HEK293 (cell line): Measurements from ENCODE around the gene C1orf174.

Experiments
- CTCF ChIA-PET: fragments of 350-600 bp; formaldehyde crosslinking; extraction: SDS; loops from one replicate; lab custom pipeline; 2021; ENCODE audit warnings: antibody characterized with exemption; lab: Yijun Ruan, JAX
- POLR2A ChIA-PET: fragments of 300-600 bp; formaldehyde crosslinking; extraction: SDS; loops from one replicate; lab custom pipeline; 2020; ENCODE audit warnings: antibody characterized with exemption, inconsistent platforms; lab: Yijun Ruan, JAX
- H3K27ac ChIP-seq: fragments of 200-500 bp; sonication (Bioruptor generic); 2 replicates; pipeline ENCODE4 v1.5.1; 2014; ENCODE audit warnings: low read depth, low read length, control low read depth, inconsistent platforms; ENCODE audit errors: extremely low read depth
- H3K36me3 ChIP-seq, 2 experiments: fragments of 200-500 bp in 1 of 2; sonication (Bioruptor generic) in 1 of 2; 1 replicate in 1 of 2; 2 replicates in 1 of 2; pipeline ENCODE4 v1.5.1; 2014 to 2017; ENCODE audit warnings: inconsistent platforms in 2 of 2, low read length in 2 of 2; ENCODE audit not compliant: control insufficient read depth in 2 of 2, insufficient read depth in 1 of 2
- H3K4me1 ChIP-seq: fragments of 200-500 bp; sonication (Bioruptor generic); 2 replicates; pipeline ENCODE4 v1.5.1; 2014; ENCODE audit warnings: mild to moderate bottlenecking, low read length, inconsistent platforms; ENCODE audit not compliant: control insufficient read depth, insufficient read depth
- H3K4me3 ChIP-seq: 2 replicates; pipeline ENCODE4 v1.5.1; 2011; ENCODE audit warnings: low read depth, mild to moderate bottlenecking, control low read depth, low read length, moderate library complexity
- H3K9me3 ChIP-seq: fragments of 200-500 bp; sonication (Bioruptor generic); 2 replicates; pipeline ENCODE4 v1.5.1; 2014; ENCODE audit warnings: low read depth, low read length, inconsistent platforms; ENCODE audit not compliant: control insufficient read depth, insufficient read depth
- BCL6B ChIP-seq: fragments of 450-650 bp; formaldehyde crosslinking; IDR thresholded peaks from 2 replicates; pipeline ENCODE4 v1.5.1; 2017; ENCODE audit warnings: missing biosample characterization, missing genetic modification characterization
- FEZF1 ChIP-seq: fragments of 450-650 bp; formaldehyde crosslinking; IDR thresholded peaks from 2 replicates; pipeline ENCODE4 v1.5.1; 2016; ENCODE audit warnings: missing biosample characterization, missing genetic modification characterization
- GFI1B ChIP-seq: fragments of 450-650 bp; formaldehyde crosslinking; IDR thresholded peaks from 2 replicates; pipeline ENCODE4 v1.5.1; 2016; ENCODE audit warnings: missing biosample characterization, missing genetic modification characterization
- HOXD13 ChIP-seq: sonication (generic); formaldehyde crosslinking; IDR thresholded peaks from 2 replicates; pipeline ENCODE4 v1.8.0; 2022; ENCODE audit warnings: missing genetic modification reagents, borderline replicate concordance
- KLF1 ChIP-seq: fragments of 450-650 bp; formaldehyde crosslinking; IDR thresholded peaks from 2 replicates; pipeline ENCODE4 v1.5.1; 2016; ENCODE audit warnings: missing biosample characterization, missing genetic modification characterization
- KLF7 ChIP-seq: fragments of 450-650 bp; formaldehyde crosslinking; IDR thresholded peaks from 2 replicates; pipeline ENCODE4 v1.5.1; 2016; ENCODE audit warnings: missing biosample characterization, missing genetic modification characterization, borderline replicate concordance
- KLF8 ChIP-seq: fragments of 450-650 bp; formaldehyde crosslinking; IDR thresholded peaks from 2 replicates; pipeline ENCODE4 v1.5.1; 2016; ENCODE audit warnings: missing biosample characterization, missing genetic modification characterization
- MEIS1 ChIP-seq: sonication (generic); formaldehyde crosslinking; IDR thresholded peaks from 2 replicates; pipeline ENCODE4 v1.8.1; 2022; ENCODE audit warnings: missing genetic modification reagents, mild to moderate bottlenecking, borderline replicate concordance
- ZBTB10 ChIP-seq: fragments of 450-650 bp; formaldehyde crosslinking; IDR thresholded peaks from 2 replicates; pipeline ENCODE4 v1.5.1; 2016; ENCODE audit warnings: missing biosample characterization, missing genetic modification characterization
- ZNF112 ChIP-seq: fragments of 450-650 bp; formaldehyde crosslinking; IDR thresholded peaks from 2 replicates; pipeline ENCODE4 v1.5.0; 2017; ENCODE audit warnings: missing biosample characterization, missing genetic modification characterization
- ZNF157 ChIP-seq: fragments of 450-650 bp; formaldehyde crosslinking; IDR thresholded peaks from 2 replicates; pipeline ENCODE4 v1.5.1; 2016; ENCODE audit warnings: missing biosample characterization, missing genetic modification characterization
- ZNF211 ChIP-seq: fragments of 450-650 bp; formaldehyde crosslinking; IDR thresholded peaks from 2 replicates; pipeline ENCODE4 v1.5.1; 2016; ENCODE audit warnings: low read depth, missing biosample characterization, missing genetic modification characterization
- ZNF214 ChIP-seq: fragments of 450-650 bp; formaldehyde crosslinking; IDR thresholded peaks from 2 replicates; pipeline ENCODE4 v1.5.1; 2017; ENCODE audit warnings: missing biosample characterization, mild to moderate bottlenecking, missing genetic modification characterization, borderline replicate concordance
- ZNF221 ChIP-seq: fragments of 450-650 bp; formaldehyde crosslinking; IDR thresholded peaks from 2 replicates; pipeline ENCODE4 v1.5.1; 2017; ENCODE audit warnings: missing biosample characterization, missing genetic modification characterization, borderline replicate concordance
- ZNF302 ChIP-seq: fragments of 450-650 bp; formaldehyde crosslinking; IDR thresholded peaks from 2 replicates; pipeline ENCODE4 v1.5.1; 2016; ENCODE audit warnings: missing biosample characterization, missing genetic modification characterization, low read depth
- ZNF341 ChIP-seq: fragments of 450-650 bp; formaldehyde crosslinking; IDR thresholded peaks from 2 replicates; pipeline ENCODE4; 2016; ENCODE audit warnings: low read depth, missing biosample characterization, missing genetic modification characterization
- ZNF37A ChIP-seq: fragments of 450-650 bp; IDR thresholded peaks from 2 replicates; pipeline ENCODE4 v1.5.1; 2018; ENCODE audit warnings: missing biosample characterization, missing genetic modification characterization
- ZNF560 ChIP-seq: fragments of 450-650 bp; formaldehyde crosslinking; IDR thresholded peaks from 2 replicates; pipeline ENCODE4 v1.5.1; 2017; ENCODE audit warnings: missing biosample characterization, missing genetic modification characterization, borderline replicate concordance
- ZNF580 ChIP-seq: fragments of 450-650 bp; formaldehyde crosslinking; IDR thresholded peaks from 2 replicates; pipeline ENCODE4 v1.5.1; 2016; ENCODE audit warnings: missing biosample characterization, missing genetic modification characterization
- ZNF585B ChIP-seq: fragments of 450-650 bp; formaldehyde crosslinking; IDR thresholded peaks from 2 replicates; pipeline ENCODE4 v1.5.1; 2016; ENCODE audit warnings: missing biosample characterization, missing genetic modification characterization
- ZNF670 ChIP-seq: fragments of 450-650 bp; formaldehyde crosslinking; IDR thresholded peaks from 2 replicates; pipeline ENCODE4 v1.5.1; 2016; ENCODE audit warnings: missing biosample characterization, missing genetic modification characterization, low read depth
- ZNF768 ChIP-seq: fragments of 450-650 bp; formaldehyde crosslinking; IDR thresholded peaks from 2 replicates; pipeline ENCODE4 v1.5.1; 2018; ENCODE audit warnings: missing biosample characterization, mild to moderate bottlenecking, missing genetic modification characterization
- ZSCAN18 ChIP-seq: fragments of 450-650 bp; formaldehyde crosslinking; IDR thresholded peaks from 2 replicates; pipeline ENCODE4 v1.5.1; 2016; ENCODE audit warnings: missing biosample characterization, missing genetic modification characterization
- TF ChIP-seq, protein P1 (sequence below): fragments of 450-650 bp; formaldehyde crosslinking; IDR thresholded peaks from 2 replicates; pipeline ENCODE4 v1.5.1; 2016; ENCODE audit warnings: missing biosample characterization, missing genetic modification characterization
- TF ChIP-seq, protein P2 (sequence below): fragments of 450-650 bp; formaldehyde crosslinking; IDR thresholded peaks from 2 replicates; pipeline ENCODE4 v1.5.1; 2016; ENCODE audit warnings: missing biosample characterization, missing genetic modification characterization
- TF ChIP-seq, protein P3 (sequence below): fragments of 450-650 bp; formaldehyde crosslinking; IDR thresholded peaks from 2 replicates; pipeline ENCODE4 v1.5.1; 2017; ENCODE audit warnings: missing biosample characterization, mild to moderate bottlenecking, missing genetic modification characterization, moderate library complexity

C1orf174 gene

DNA sequence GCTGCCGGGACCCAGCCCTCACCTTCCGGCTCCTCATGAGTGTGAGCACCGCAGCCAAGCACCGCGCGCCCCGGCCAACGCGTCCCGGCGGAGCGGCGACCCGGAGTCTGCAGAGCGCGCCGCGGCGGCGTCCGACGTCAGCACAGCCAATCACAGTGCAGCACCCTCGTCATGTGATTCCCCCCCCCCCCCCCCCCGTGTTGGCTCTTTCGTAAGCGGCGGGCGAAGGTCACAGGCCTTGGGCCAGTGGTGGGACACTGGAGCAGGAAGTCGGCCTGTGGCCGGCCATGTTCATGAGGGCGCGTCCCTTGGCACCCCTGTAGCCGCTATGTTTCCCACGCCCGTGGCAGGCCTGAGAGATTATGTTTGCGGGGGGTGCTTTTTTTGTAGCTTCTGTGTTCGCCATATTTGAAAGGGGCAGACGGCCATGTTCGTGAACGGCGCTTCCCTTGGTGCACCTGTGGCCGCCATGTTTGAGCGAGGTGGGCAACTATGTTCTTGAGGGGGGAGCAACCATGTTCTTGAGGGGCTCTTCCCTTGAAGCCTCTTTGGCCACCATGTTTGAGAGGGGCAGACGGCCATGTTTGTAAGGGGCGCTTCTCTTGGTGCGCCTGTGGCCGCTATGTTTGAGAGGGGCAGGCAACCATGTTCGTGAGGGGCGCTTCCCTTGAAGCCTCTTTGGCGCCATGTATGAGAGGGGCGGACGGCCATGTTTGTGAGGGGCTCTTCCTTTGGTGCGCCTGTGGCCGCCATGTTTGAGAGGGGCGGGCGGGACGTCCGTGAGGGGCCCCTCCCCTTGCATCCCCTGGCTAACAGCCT, at the start of gene C1orf174:
Gene C1orf174, minus strand, starts transcription at position 123 of the 819 bp plus-strand sequence. Its CDS starts 86 bp downstream, at position 37.
- ChIA-PET POLR2A (interaction anchor here (0.6 to 2.2 kb wide), 3 partner anchors 43 to 104 kb away, joined by 3 to 12 read pairs (median 4); partner anchors contain the start of genes CEP104, DFFB and LRRC47), CTCF (no interaction called here)
- Histone ChIP-seq H3K36me3 (peaks cover 0 to 19% of the 10 kb centered on the region in 2 experiments; a peak in 1 of 3 replicates), H3K4me1 (no peaks in the 10 kb centered on the region), H3K4me3 (peak within 1 kb of the TSS; percentile 90), H3K27ac (peak within 1 kb of the TSS; percentile 81), H3K9me3 (no peaks in the 10 kb centered on the region)
- TF ChIP-seq ZBTB10 (tag by site-specific recombination) (peak; percentile 99), ZNF214 (tag by site-specific recombination) (no peak), ZSCAN18 (tag by site-specific recombination) (no peak), ZNF37A (no peak), FEZF1 (tag by site-specific recombination) (no peak), ZNF341 (tag by site-specific recombination) (peak; percentile 97), ZNF302 (tag by site-specific recombination) (no peak), ZNF580 (tag by site-specific recombination) (0 out of 2 replicates have a peak, but pooled peaks have one; percentile 13), ZNF211 (tag by site-specific recombination) (no peak), MEIS1 (CRISPR knock-in tag) (no peak), KLF1 (tag by site-specific recombination) (no peak), ZNF768 (tag by site-specific recombination) (no peak), ZNF157 (no peak), GFI1B (tag by site-specific recombination) (no peak), ZNF221 (tag by site-specific recombination) (no peak), BCL6B (tag by site-specific recombination) (no peak), KLF7 (tag by site-specific recombination) (0 out of 2 replicates have a peak, but pooled peaks have one; percentile 2), ZNF585B (tag by site-specific recombination) (no peak), ZNF112 (tag by site-specific recombination) (no peak), KLF8 (tag by site-specific recombination) (peak; percentile 62), ZNF560 (tag by site-specific recombination) (no peak), HOXD13 (CRISPR knock-in tag) (no peak), ZNF670 (tag by site-specific recombination) (no peak)
- TF ChIP-seq, protein P1, sequence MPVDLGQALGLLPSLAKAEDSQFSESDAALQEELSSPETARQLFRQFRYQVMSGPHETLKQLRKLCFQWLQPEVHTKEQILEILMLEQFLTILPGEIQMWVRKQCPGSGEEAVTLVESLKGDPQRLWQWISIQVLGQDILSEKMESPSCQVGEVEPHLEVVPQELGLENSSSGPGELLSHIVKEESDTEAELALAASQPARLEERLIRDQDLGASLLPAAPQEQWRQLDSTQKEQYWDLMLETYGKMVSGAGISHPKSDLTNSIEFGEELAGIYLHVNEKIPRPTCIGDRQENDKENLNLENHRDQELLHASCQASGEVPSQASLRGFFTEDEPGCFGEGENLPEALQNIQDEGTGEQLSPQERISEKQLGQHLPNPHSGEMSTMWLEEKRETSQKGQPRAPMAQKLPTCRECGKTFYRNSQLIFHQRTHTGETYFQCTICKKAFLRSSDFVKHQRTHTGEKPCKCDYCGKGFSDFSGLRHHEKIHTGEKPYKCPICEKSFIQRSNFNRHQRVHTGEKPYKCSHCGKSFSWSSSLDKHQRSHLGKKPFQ (tag by site-specific recombination): no peak
- TF ChIP-seq, protein P2, sequence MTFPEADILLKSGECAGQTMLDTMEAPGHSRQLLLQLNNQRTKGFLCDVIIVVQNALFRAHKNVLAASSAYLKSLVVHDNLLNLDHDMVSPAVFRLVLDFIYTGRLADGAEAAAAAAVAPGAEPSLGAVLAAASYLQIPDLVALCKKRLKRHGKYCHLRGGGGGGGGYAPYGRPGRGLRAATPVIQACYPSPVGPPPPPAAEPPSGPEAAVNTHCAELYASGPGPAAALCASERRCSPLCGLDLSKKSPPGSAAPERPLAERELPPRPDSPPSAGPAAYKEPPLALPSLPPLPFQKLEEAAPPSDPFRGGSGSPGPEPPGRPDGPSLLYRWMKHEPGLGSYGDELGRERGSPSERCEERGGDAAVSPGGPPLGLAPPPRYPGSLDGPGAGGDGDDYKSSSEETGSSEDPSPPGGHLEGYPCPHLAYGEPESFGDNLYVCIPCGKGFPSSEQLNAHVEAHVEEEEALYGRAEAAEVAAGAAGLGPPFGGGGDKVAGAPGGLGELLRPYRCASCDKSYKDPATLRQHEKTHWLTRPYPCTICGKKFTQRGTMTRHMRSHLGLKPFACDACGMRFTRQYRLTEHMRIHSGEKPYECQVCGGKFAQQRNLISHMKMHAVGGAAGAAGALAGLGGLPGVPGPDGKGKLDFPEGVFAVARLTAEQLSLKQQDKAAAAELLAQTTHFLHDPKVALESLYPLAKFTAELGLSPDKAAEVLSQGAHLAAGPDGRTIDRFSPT (tag by site-specific recombination): peak; percentile 98
- TF ChIP-seq, protein P3, sequence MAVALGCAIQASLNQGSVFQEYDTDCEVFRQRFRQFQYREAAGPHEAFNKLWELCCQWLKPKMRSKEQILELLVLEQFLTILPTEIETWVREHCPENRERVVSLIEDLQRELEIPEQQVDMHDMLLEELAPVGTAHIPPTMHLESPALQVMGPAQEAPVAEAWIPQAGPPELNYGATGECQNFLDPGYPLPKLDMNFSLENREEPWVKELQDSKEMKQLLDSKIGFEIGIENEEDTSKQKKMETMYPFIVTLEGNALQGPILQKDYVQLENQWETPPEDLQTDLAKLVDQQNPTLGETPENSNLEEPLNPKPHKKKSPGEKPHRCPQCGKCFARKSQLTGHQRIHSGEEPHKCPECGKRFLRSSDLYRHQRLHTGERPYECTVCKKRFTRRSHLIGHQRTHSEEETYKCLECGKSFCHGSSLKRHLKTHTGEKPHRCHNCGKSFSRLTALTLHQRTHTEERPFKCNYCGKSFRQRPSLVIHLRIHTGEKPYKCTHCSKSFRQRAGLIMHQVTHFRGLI (tag by site-specific recombination): peak; percentile 81
